T-helper 2 cell (primary cell): ENCODE measurements around the gene GAL3ST2.
"Not testable (repeated sequence)": the region's sequence is repeated elsewhere in the genome, so short reads cannot be mapped to it uniquely, and the experiment has no call there.

Experiments used
- DNase-seq, 5 experiments: peaks; one replicate each; pipeline versions ENCODE4 v3.0.0 to v3.0.0-alpha.2; 2012 to 2022

The GAL3ST2 gene

DNA sequence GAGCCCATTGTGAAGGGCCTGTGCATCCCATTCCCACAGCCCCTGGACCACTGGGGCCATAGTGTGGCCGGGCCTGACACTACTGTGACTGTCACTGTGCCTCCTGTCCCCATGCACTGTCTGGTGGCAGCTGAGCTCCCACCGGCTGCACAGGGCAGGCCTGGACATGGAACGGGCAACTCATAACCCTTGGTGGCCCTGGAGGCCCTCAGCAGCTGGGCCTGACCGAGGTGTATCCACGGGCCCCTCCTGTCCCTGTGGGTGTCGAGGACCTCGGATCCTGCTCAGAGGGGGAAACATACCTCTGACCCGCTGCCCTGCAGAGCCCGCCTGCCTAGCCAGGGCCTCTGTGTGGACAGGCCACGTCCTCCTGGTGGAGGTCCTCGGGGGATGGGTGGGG lies 7.8 kb upstream of the GAL3ST2 start:
- no peak for DNase-seq

DNA sequence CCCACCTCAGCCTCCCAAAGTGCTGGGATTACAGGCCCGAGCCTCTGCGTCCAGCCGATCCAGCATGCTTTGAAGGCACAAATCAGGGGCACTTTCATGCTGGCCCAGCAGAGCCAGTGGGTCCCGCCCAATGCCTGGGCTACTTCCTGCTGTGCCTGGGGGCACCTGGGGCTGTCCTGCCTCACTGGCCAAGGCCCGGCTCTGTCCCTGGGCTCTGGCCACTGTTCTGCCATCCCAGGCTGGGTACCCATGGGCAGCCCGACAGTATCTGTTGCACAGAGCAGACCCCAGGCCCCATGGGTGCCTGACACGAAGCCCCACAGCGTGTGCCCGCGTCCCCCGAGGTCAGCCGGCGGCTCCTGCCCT lies 6.8 kb upstream of the GAL3ST2 start:
- no peak for DNase-seq

DNA sequence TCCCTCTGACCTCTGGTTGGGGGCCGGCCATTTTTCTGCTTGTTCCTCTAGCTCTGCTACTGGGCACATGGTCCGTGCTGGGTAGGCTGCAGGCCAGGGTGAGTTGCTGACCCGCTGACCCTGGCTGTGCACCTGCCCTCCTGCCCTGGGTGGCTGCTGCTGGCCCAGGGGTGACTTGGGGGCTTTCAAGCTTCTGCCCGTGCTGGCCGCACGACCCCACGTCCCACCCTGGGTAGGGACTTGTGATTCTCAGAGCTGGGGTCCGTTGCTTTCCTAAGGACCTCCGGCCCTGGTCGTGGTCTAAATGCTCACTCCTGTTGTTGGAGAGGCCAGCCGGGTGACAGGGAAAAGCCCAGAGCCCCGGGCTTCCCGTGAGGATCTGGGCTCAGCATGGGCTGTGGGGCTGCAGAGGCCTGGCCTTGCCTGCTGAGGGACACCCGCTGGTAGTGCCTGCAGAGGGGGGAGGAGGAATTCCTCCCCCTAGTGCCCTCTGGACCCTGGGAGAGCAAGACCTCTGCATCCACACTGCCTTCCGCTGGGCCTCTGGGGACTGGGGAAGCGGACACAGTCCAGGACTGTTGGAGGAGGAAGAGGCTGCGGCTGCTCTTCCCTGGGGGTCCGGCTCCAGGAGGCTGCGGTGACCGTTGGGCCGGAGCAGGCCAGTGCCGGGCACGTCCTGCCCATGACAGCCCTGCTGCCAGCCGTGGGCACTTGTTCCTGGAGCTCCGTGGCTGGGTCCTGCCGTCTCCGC lies 6.3 kb upstream of the GAL3ST2 start:
- DNase-seq = no peak

DNA sequence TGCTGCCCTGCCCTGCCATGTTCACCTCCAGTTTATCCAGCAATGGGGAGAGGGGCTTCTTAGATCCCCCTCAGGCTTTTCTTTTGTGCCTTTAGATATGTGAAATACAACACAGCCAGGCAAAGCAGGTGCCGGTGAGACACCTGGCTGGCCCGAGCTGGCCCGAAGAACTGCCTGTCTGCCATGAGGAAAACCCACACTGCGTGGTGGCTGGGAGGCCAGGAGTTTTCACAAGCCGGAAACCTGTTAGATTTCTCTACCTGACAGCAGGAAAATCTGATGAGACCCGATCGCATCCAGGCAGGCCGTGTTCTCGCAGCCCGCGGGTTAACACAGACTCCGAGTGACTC lies 5.7 kb upstream of the GAL3ST2 start:
- DNase-seq = no peak

DNA sequence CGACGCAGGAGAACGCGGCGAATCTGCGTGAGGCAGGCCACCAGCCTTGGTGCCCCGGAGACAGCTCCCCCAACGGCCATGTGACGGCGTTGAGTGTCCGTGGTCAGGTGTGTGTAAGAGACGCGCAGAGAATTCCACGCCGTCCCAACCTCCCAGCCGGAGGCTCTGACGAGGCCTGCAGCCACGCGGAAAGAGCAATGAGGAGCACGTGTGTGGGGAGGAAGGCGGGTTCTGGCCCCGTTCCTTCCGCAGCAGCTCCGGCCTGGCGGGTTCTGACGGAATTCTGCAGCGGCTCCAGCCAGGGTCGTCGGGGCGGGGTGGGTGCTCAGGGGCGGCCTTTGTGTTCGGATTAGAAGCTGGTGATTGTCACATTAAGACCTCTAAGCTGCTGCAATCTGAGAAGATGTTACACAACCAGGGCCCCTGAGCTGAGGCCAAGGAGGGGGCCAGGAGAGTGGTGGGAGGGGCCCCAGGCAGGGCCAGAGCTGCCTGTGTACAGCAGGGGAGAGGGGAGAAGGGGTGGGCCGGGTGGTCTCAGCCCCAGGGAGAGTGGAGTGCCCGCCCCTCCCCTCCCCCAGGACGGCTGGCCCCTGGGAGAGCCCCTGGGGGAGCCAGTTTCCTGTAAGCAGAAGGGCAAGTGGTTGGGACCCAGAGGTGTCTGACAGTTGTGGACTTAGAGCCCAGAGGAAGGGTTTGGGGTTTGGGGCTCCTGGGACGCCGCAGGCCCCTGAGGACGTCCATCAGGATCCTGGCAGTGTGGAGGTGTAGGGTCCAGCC lies 5.1 kb upstream of the GAL3ST2 start:
- no peak for DNase-seq

DNA sequence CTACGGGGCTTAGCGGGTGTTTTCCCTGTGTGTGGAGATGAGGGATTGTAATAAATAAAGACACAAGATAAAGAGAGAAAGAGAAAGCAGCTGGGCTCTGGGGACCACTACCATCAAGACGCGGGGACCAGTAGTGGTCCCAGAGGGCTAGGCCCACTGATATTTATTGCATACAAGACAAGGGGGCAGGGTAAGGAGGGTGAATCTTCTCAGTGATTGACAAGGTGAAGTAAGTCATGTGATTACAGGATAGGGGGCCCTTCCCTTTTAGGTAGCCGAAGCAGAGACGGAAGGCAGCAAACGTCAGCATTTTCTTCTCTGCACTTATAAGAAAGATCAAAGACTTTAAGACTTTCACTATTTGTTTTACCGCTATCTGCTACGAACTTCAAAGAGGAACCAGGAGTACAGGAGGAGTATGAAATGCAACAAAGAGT lies 4.5 kb upstream of the GAL3ST2 start:
- peak in 2 of 5 experiments; percentile 47 to 79 for DNase-seq

DNA sequence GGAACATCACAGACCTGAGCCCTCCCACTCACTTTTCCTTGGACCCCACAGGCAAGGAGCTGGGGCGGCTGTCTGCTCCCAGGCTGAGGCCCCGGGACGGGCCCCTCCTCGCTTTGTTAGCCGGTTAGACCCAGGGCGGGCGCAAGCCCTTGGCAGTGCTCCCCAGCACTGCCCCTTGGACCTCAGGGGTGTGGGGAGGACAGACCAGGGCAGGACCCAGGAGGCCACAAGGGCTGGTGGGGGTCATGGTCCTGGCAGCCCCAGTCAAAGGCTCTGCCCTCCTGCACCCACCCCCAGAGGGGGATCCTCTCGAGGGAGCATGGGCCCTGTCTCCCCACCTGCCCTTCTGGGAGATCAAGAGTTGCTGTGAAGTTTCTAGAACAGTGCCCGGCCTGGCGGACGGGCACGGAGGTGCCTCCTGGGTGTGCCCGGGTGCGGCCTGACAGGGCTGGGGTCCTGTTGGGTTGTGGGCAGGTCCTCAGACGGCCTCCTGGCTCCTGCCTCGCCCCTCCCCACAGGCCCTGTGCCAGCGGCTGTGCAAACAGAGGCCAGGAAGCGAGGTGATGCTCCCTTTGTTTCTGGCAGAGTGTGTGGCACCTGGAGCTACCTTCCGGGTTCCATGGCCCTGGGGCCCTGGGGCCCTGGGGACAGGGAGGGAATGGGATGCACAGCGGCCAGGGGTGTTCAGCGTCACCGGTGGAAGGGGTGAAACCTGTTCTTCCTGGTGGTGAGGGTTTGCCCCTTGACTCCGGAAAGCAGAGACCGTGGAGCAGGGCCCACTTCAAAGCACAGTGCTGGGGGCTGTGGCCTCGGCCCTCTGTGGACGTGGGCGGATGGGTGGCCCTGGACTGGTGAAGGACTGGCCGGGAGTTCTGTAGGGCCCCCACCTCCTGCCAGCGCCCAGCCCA lies 2.9 kb upstream of the GAL3ST2 start:
- DNase-seq = no peak

DNA sequence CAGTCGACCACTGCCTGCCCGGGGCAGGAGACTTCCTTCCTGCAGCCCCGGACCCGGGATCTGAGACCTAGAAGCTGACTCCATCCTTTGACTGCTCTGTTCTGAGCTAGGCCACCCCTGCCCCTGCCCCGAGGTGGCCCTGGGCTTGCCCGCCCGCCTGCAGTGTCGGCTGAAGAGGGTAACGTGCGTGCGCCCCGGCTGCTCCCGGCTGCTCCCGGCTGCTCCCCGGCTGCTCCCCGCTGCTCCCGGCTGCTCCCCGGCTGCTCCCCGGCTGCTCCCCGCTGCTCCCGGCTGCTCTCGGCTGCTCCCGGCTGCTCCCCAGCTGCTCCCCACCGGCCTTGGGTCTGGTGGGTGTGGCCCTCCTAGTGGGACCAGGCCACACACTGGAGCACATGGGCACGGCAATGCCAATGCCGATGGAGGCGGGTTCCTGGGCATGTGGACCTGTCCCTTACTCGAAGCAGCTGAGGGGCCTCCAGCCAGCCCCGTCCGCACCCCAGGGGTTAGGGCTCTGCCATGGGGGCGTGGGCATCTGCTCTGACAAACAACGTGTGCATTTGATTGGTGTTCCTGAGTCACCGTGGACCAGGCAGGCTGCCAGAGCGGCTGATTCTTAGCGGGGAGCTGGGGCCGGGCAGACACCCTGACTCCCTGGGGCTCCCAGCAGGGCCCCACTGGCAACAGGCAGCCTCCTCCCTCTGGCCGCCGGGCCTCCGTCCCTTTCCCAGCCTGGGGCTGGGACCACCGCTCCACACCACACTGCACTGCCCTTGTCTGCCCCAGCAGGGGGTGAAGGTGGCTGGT lies 2.0 kb upstream of the GAL3ST2 start:
- no peak for DNase-seq

DNA sequence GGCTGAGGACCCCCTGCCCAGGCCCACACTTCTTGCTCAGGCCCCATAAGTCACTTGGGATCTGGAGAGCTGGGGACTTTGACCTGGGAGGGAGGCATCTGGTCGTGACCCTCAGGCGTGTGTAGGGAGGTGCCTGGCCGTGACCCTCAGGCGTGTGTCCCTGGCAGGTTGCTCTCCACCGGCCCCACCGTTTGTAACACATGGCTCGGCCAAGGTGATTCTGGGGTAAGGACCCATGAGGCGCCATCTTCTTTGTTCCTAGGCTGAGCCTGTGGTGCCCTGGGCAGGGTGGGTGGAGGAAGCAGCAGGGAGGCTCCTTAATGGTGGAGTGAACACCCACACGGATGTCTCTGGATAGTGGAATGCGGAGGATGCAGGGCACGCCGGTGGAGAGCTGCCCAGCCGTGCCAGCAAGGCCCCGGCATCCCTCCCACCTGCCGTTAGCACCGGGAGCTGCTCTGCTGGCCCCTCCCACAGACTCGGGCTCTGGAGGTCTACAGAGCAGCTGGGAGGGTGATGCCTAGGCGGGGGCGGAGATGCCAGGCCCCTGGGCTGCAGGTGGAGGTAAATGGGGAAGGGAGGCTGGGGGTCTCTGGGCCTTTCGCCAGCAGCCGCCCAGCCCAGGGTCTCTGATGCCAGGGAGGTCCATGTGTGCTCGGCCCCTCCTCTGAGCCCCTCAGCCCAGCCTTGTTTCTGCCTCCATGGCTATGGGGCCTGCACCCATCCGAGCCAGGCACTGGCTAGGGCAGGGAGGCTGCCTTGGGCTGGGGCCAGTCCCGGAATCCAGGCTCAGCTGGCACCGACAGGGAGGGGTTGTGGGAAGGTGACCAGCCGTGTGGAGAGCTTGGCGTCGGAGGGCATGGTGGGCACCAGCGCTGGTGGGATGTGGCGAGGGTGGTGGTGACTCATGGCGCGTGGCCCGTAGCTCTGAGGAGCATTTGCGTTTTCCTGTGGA lies 1.1 kb upstream of the GAL3ST2 start:
- no peak for DNase-seq

DNA sequence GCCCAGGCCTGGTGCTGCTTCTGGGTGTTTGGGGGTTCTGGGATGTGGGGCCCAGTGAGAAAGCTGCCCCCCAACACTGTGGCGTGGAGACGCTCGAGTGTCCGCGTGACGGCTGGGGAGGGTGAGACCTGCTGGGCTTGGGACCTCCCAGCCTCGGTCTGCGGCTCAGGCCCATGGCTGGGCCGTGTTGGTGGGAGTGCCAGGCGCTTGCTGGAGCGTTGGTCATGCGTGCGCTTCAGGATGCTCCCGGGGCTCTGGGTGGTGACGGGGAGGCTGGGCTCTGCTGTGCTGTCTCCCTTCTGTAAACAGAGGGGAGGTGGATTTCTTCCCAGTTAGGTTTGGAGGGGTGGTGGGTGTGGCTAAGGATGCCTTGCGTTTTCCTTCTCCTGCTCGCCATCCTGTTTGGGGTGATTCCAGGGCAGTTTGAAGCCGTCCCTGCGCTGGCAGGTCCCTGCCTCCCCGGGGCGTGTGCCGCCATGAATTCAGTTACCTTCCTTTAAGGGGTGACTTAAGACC lies 606 bp downstream of the GAL3ST2 start:
- DNase-seq = no peak

DNA sequence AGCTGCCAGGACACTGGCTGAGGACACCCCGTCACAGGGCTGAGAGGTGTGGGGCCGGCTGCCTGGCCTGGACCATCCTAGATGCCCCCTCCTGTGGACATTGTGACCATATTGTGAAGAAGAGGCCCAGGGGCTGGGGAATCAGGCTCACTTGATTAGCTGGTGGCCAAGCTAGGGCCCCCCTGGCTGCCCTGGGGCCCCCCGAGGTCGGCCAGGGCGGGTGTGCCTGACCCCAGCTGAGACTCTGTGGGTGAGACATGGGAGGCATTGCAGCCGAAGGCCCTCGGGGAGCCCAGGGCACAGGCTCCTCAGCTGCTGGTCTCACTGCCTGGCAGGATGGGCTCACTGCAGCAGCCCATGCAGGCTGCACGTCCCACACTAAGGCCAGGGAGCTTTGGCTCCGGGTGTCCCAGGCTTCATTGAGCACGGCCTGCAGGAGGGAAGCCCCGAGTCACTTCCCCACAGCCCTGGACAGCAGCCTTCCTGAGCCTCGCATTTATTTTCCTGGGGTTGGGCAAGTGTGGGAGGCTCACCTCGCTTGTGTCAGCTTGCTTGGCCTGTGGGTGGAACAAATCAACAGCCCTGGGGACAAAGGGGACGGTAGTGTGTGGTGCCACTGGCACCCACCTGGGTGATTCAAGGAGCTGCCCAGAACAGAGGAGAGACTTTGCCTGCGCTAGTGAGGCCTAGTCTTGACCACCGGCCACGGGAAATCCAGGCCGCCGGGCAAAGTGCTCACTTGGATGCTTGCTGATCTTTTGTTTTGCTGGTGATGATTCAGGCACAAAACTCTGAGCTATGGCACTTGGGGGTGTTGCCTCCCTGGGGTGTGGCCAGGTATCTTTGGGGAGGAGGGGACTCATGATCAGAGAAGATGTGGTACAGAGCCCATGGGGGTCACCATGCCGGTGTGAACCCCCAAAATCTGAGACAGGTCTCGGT lies 1.3 kb downstream of the GAL3ST2 start:
- DNase-seq = no peak

DNA sequence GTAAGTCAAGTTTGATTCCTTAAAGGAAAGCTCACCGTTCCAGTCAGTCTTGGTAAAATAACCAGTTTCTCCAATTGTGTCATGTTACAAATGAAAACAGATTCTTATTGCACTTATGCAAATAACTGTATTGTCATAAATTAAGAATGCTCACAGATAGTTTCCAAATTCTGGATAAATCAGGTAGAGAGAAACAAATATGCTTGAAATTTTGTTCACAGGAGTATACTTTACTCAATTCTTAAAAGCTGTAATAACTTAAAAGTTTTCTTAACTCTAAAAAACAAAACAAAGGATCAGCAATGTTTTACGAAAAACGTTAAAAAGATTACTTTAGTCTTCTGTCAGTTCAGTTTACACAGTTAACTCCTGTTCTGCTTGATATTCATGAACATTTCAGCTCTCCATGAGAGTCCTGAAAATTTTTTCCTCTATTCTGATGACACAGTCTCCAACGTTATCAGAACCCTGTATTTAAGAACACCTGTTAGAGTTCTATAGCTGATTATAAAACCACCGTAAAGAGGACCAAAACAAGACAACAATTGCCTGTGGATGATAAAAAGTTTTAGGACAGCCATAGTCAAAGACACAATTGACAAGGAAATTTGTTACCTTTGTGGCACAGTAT lies 4.4 kb downstream of the GAL3ST2 start:
- DNase-seq = no peak

DNA sequence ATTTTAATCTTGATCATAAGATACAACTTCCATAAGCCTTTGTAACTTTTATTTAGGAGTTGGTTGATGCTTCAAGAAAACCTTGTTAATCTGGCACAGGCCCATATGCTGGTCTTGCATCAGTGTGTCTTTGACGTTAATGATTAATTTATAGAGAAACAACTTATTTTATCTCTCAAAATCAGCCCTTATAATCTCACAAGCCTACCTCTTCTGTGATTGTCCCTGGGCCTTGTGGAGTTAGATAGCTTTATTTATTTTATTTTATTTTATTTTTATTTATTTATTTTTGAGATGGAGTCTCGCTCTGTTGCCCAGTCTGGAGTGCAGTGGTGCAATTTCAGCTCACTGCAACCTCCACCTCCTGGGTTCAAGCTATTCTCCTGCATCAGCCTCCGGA lies 5.4 kb downstream of the GAL3ST2 start:
- not testable (repeated sequence) for DNase-seq

DNA sequence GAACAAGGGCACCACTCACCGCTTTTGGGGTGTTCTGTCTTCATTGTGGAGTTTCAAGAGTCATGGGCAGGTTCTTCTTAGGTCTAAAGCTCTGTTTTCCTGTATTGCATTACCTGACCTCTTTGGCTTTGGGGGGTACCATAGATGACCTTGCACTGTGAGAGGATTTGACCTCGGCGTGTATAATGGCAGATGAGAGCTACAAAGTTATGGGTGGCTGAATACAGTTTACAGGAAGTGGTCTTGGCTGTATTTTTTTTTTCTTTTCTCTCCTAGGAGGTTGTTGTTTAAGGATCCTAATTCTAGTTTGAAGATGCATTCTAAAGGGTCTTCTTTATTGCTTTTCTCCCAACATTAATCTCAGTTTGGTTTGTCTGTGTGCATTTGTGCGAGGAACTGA lies 11.5 kb downstream of the GAL3ST2 start:
- no peak for DNase-seq

DNA sequence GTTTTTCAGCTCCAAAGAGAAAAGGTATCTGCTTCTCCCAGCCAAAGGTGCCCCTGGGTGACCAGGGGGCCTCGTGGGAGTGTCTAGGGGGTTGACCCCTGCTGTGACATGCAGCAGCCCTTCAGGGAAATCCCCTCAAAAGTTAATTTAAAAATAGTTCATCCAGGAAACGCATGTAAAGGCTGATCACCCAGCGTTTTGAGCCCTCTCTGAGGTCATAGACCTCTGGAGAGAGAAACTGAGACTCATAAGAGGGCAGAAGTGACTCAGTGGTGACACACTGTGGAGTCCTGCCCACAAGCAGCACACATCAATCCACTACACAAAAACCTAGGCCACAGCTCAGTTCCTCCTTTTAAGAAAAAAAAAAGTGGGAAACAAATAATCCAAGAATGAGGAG lies 11.9 kb downstream of the GAL3ST2 start:
- peak in 3 of 5 experiments; percentile 20 to 51 (median 28) for DNase-seq

DNA sequence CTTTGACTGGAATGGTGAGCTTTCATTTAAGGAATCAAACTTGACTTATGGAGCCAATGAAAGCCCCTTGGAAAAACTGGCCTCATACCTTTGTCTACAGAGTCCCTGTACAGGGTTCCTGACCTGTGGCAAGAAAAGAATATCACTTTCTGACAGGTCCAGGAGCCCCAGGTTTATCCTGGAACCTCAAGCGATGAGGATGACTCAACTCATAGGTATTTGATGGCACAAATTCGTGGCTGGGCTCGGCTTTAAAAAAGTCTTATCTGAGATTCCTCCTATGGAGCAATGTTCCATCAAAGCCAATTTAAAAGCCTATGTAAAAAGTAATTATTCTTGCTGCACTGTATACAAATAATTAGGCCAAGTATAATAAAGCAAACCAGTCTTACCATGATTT lies 14.8 kb downstream of the GAL3ST2 start:
- DNase-seq = not testable (repeated sequence)

DNA sequence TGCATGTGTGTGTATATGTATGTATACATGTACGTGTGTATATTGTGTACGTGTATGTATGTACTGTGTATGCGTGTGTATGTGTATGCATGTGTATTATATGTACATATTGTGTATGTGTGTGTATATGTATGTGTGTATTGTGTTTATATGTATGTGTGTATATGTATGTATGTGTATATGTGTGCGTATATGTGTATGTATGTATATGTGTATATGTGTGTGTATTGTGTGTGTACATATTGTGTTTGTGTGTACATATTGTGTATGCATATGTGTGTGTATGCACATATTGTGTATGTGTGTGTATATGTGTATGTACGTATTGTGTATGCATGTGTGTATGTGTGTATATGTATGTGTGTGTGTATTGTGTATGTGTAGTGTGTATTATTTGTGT lies 16.8 kb downstream of the GAL3ST2 start:
- no peak for DNase-seq

DNA sequence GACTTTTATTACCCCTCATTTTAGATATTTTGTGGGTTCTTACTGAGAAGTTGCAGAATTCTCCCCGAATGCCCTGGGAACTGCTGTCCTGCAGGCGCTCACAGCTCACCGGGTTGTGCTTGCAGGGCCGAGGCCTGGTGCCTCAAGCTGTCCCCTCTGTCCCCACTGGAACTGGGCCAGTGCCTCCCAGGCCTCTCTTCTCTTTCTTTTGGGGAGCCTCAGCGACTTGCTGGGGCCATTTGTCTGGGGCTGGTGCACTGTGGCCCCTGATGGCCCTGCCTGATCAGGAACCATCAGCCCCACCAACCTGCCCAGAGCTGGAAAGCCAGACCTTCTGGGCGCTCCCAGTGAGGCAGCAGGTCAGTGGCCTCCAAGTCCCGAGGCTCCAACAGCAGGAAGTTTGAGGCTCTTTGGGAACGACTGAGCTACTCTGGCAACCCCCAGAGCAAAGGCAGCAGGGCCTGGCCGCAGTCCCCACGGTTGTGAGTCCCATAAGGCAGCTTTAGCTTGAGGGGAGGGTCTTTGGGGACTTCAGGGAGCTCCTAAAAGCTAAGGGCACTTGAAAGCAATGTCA lies 17.7 kb downstream of the GAL3ST2 start:
- DNase-seq = no peak
